GM21526 (cell line): ENCODE measurements around the gene ARL4C.
A peak's percentile ranks its signal among the peaks of the same experiment; 100 is the strongest.

Source experiments
- ATAC-seq: cut with Tn5 transposase; IDR thresholded peaks from one replicate; pipeline ENCODE4 v1.9.1; 2021; ENCODE audit warnings: moderate library complexity; ENCODE audit not compliant: unreplicated experiment, low FRiP score

The ARL4C gene

DNA sequence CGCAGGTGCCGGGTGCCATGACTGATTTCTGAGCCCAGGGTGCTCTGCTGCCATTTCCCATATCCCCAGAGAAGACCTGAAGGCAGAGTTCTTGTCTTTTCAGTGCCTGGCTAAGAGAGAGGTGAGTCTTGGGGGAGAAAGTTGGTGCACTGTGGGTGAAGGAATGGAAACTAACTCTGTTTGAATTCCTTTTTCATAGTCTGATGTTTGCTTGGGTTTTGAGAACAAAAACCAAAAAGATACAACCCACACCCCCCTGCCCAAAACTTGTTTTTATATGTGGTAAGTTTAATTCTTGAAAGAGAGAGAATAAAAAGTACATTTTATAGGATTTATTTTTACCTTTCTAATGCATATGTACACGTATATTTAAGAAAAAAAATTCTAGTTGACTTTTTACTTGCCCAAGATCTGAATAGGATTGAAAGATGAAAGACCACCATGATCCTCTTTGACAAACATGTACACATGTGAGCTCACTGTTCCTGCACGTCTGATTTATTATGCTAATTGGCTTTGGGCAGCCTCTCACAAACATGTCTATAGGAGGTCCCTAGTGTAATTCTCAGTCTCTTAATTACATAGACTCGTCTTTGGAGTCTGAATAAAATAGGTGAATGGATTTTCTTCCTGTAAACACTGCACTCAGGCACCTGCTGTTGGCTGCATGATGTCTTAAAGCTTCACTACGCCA is 46.3 kb downstream of the ARL4C start:
- ATAC-seq, result no peak

GRCh38 chr2:234448506-234449184 is 48.2 kb downstream of the ARL4C start:
- no peak for ATAC-seq

GRCh38 chr2:234447963-234448362 is 48.9 kb downstream of the ARL4C start:
- ATAC-seq, result no peak

DNA sequence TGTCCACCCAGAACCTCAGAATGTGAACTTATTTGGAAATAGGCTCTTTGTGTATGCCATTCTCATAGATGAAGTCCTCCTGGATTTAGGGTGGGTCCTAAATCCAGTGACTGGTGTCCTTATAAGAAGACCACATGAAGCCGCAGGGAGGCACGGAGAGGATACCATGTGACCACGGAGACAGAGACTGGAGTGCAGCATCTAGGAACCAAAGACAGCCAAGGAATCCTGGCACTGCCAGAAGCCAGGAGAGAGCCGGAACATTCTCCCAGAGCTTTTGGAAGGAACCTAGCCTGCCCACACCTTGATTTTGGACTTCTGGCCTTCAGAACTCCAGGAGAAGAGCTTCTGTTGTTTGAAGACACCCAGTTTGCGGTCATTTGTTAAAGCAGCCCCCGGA is 49.7 kb downstream of the ARL4C start:
- no peak for ATAC-seq

DNA sequence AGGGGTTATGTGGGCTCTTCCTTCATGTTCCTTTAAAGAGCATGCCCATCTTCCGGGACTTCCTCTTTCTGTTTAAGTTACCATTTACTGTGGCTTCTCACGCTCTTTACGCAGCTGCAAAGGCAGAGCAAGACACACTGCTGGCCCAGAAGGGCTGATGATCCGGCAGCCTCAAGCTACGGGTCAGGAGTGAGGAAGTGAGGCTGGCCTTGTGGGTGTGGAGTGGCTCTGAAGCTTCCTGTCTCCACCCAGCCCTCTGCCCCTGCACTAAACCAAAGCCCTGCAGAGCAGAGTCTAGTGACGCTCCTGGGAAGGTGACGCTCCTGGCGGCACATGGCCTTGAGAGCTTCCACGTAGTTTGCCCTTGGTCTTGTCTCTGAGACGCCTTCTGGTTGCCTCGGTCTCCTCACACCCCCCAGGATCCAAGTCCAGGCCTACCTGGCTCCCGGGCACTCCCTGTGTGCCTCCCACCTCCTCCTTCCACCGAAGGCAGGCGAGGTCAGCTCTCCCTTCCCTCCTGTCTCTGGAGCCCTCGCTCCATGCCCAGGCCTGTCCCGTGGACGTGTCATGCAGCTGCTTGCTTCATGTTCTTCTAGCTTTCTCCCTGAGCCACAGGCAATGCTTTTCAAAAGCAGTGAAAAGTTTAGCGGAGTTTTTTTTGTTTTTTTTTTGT is 50.3 kb downstream of the ARL4C start:
- peak; percentile 97 for ATAC-seq

GRCh38 chr2:234444893-234445292 is 52.0 kb downstream of the ARL4C start:
- no peak for ATAC-seq

DNA sequence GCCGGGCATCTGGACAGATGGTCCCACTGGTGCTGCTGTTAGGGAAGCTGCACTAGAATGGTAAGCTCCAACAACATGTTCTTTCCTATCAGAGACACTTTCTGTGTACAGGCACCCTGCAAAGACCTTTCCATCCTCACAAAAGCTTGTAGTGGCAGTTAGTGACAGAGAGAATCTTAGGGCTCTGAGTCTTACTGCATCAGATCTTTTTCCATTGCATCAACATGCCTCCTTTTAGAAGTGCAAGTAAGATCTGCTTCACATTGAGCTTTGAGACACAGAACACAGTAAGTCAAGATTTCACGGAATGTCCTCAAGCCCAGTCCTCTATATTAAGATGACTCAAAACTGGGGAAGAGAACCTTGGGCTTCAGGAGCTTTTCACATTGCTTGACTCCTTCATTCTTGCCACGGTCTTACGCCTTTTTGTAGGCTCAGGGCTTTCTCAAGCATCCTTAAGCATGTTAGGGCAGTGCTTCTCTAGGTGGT is 52.6 kb downstream of the ARL4C start:
- no peak for ATAC-seq
